HG03520 (cell line): Measurements from ENCODE around the gene MACF1.

Source experiments
- ATAC-seq: cut with Tn5 transposase; IDR thresholded peaks from one replicate; pipeline ENCODE4 v1.9.1; 2021; ENCODE audit warnings: mild to moderate bottlenecking, moderate library complexity; ENCODE audit not compliant: unreplicated experiment

Gene MACF1

GRCh38 chr1:39344394-39345154 lies 140.1 kb downstream of the MACF1 start:
- no peak for ATAC-seq

GRCh38 chr1:39346872-39347271 lies 142.4 kb downstream of the MACF1 start:
- ATAC-seq: no peak

- no peak for ATAC-seq
These were observed 143.8 kb downstream of the MACF1 start for GRCh38 chr1:39348278-39348677.

GRCh38 chr1:39352881-39353280 lies 148.4 kb downstream of the MACF1 start:
- no peak for ATAC-seq

DNA sequence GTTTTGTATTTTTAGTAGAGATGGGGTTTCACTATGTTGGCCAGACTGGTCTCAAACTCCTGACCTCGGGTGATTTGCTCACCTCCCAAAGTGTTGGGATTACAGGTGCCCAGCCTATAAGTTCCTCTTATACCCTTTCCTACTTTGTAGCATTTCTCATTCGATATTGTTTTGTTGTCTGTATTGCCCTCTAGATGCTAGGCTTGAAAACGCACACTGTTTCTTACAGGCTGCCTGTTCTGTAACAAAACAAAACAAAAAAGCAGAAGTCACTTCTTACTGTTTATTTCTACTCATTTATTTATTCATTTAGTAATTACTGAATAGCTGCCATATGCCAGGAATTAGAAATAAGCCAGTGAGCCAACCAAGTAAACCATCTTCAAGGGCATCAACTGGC lies 150.1 kb downstream of the MACF1 start:
- ATAC-seq: no peak

DNA sequence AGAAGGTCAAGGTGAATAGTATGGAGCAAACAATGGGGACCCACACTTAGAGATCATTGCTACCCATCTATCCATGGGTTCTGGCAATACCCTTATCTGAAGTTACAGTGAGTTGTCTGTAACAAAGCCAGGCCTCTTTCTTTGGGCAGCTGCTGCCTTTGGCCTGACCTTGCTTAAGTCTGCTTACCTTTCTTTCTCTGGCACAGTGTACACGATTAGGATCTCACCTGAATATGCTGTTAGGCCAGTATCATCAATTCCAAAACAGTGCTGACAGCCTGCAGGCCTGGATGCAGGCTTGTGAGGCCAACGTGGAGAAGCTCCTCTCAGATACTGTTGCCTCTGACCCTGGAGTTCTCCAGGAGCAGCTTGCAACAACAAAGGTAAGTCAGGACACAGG lies 154.0 kb downstream of the MACF1 start:
- ATAC-seq: no peak

DNA sequence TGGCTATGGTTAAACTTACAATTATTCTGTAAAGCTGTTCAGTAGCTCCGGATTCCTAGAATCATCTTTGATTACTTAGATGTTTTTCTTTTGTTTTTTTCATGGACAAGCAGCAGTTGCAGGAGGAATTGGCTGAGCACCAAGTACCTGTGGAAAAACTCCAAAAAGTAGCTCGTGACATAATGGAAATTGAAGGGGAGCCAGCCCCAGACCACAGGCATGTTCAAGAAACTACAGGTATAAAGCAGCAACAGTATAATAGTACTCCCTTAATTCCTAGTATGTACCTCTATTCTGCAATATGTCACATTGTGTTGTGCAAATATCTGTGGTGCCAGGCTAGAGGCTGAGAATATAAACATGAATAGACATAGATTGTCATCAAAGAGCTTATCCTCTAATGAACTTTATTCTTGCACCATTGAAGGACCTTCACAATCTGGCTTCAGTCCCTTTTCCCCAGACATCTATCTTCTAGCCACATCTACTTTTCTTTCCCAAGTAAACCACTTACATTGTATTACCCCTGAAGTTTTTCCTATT lies 154.6 kb downstream of the MACF1 start:
- ATAC-seq: no peak

- ATAC-seq: no peak
These were observed 156.2 kb downstream of the MACF1 start for GRCh38 chr1:39360731-39361130.

- no peak for ATAC-seq
These were observed 157.0 kb downstream of the MACF1 start for GRCh38 chr1:39361446-39361845.

- no peak for ATAC-seq
These were observed 158.8 kb downstream of the MACF1 start for GRCh38 chr1:39363267-39363666.

- no peak for ATAC-seq
These were observed 163.6 kb downstream of the MACF1 start for GRCh38 chr1:39368045-39368444.

GRCh38 chr1:39369565-39369964 lies 165.1 kb downstream of the MACF1 start:
- ATAC-seq: no peak

GRCh38 chr1:39370602-39371001 lies 166.1 kb downstream of the MACF1 start:
- ATAC-seq: no peak

DNA sequence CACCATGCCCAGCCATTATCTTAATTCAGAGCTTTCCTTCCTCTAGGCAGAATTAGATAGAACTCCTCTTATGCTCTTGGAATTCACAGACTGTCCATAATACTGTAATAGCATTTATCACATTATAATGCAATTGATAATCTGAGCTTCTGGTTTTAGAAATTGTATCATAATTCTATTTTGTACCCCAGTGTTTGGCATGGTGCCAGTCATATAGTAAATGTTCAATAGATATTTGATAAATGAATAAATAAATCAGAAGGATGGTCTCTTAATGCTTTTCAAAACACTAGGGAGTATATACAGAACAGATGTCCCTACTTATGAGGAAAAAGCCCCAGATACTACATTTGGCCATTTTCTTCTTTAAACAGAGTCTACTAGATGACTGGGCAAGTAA lies 167.6 kb downstream of the MACF1 start:
- ATAC-seq: no peak

DNA sequence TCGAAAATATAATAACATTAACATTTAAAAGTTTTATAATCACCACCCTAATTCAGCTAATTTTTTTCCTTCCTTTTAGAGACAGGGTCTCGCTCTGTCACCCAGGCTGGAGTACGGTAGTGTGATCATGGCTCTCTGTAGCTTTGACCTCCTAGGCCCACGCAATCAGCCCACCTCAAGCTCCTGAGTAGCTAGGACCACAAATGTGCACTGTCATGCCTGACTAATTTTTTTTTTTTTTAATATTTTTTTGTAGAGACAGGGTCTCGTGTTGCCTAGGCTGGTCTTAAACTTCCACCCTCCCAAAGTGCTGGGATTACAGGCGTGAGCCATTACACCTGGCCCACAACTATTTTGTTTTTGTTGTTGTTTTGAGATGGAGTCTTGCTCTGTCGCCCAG lies 172.2 kb downstream of the MACF1 start:
- no peak for ATAC-seq

GRCh38 chr1:39378377-39378776 lies 173.9 kb downstream of the MACF1 start:
- ATAC-seq: no peak

- ATAC-seq: no peak
These were observed 174.7 kb downstream of the MACF1 start for GRCh38 chr1:39379187-39379586.

DNA sequence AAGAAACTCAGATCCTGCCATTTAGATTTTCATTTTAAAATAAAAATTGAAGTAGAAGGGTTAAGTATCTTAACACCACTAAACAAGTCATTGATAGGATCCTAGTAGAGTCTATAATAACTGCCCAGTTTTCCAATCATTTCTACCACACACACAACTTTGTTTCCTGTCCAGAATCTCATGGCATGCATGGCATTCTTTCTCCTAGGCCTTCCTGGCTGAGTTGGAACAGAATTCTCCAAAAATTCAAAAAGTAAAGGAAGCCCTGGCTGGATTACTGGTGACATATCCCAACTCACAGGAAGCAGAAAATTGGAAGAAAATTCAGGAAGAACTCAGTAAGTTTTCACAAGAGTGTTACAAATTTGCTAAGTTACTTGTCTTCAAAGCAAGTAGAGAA lies 175.5 kb downstream of the MACF1 start:
- ATAC-seq: no peak

DNA sequence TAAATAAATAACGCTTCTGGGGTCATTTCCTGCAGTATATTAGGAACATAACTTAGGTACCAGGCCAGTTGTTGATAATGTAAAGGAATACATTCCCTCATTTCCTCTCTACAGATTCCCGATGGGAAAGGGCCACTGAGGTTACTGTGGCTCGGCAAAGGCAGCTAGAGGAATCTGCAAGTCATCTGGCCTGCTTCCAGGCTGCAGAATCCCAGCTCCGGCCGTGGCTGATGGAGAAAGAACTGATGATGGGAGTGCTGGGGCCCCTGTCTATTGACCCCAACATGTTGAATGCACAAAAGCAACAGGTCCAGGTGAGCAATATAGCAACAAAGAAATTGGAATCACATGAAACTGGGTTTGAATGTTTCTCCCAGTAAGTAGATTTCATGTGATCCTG lies 177.3 kb downstream of the MACF1 start:
- no peak for ATAC-seq

- no peak for ATAC-seq
These were observed 179.8 kb downstream of the MACF1 start for GRCh38 chr1:39384305-39384704.

GRCh38 chr1:39385067-39385988 lies 180.8 kb downstream of the MACF1 start:
- no peak for ATAC-seq

DNA sequence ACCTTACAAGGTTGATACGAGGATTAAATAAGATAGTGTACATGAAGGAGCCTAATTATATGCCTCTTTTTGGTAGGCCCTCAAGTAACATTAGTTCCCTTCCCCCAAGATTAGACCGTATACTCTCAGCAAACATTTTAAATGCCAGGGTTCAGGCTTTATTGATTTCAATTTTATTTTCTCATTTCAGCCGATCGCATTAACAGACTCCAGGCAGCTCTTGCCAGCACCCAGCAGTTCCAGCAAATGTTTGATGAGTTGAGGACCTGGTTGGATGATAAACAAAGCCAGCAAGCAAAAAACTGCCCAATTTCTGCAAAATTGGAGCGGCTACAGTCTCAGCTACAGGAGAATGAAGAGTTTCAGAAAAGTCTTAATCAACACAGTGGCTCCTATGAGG lies 182.5 kb downstream of the MACF1 start:
- ATAC-seq: no peak
